Tibial artery (tissue), 4 donors: ENCODE data around the gene ERI3.

Experiments
- DNase-seq, 2 donors: peaks; one replicate each; pipeline ENCODE4 v3.0.0-alpha.2; 2019
- H3K27ac ChIP-seq, 2 donors: fragments of 200-600 bp; sonication (generic) in 1 of 2; 1 replicate in 1 of 2; 2 replicates in 1 of 2; pipeline ENCODE4 v1.5.1; 2018 to 2019; ENCODE audit warnings: mild to moderate bottlenecking in 1 of 2
- H3K27me3 ChIP-seq, 2 donors: fragments of 200-600 bp; sonication (generic) in 1 of 2; one replicate each; pipeline versions ENCODE4 v1.5.1 to v1.6.0; 2016 to 2019
- H3K36me3 ChIP-seq, 3 donors: fragments of 200-600 bp; sonication (generic) in 2 of 3; one replicate each; pipeline ENCODE4 v1.5.1; 2016 to 2019; ENCODE audit warnings: mild to moderate bottlenecking in 2 of 3
- H3K4me1 ChIP-seq, 4 donors: fragments of 200-600 bp; sonication (generic) in 2 of 4; 1 replicate in 3 of 4; 2 replicates in 1 of 4; pipeline ENCODE4 v1.5.1; 2016 to 2019
- H3K4me3 ChIP-seq, 2 donors: fragments of 200-600 bp; sonication (generic) in 1 of 2; 1 replicate in 1 of 2; 2 replicates in 1 of 2; pipeline ENCODE4 v1.5.1; 2018 to 2019; ENCODE audit warnings: mild to moderate bottlenecking in 2 of 2
- H3K9me3 ChIP-seq, 3 donors: fragments of 200-600 bp; sonication (generic) in 1 of 3; one replicate each; pipeline ENCODE4 v1.5.1; 2016 to 2019
- CTCF ChIP-seq, 2 experiments: fragments of 200-600 bp in 1 of 2; fragments of 450-650 bp in 1 of 2; IDR thresholded peaks; one replicate each; pipeline ENCODE4 v1.5.1; 2017 to 2019; ENCODE audit warnings: antibody characterized with exemption in 2 of 2, mild to moderate bottlenecking in 1 of 2, moderate library complexity in 1 of 2
- intact Hi-C: fragments of 100-400 bp; cut with DNase I; formaldehyde crosslinking; loops from one replicate; pipeline ENCODE4 v1.15.0; 2023; ENCODE audit warnings: low total_unique reads

Gene ERI3

GRCh38 chr1:44250068-44250781 is 104.8 kb downstream of the ERI3 start:
- H3K36me3 ChIP-seq, result peaks cover 3 to 53% (median 13%) of the 10 kb centered on the region in 3 donors
- intact Hi-C loops, result no loop called here
- no peak for DNase-seq
- TF ChIP-seq CTCF (IDR thresholded peaks at IDR 0.05), result no peak
- H3K4me1 ChIP-seq, result no peaks in the 10 kb centered on the region
- no peaks in the 10 kb centered on the region for H3K27me3 ChIP-seq
- no peak overlapping the region for H3K27ac ChIP-seq
- H3K4me3 ChIP-seq, result no peak overlapping the region
- no peaks in the 10 kb centered on the region for H3K9me3 ChIP-seq

GRCh38 chr1:44249543-44249942 is 105.5 kb downstream of the ERI3 start:
- H3K36me3 ChIP-seq, result peaks cover 3 to 59% (median 18%) of the 10 kb centered on the region in 3 donors
- no peaks in the 10 kb centered on the region for H3K9me3 ChIP-seq
- no peaks in the 10 kb centered on the region for H3K4me1 ChIP-seq
- DNase-seq, result no peak
- intact Hi-C loops, result loop anchor here (10.0 kb wide), 1 partner anchor 65 kb away; no protein-coding TSS in a partner anchor
- H3K4me3 ChIP-seq, result no peak overlapping the region
- no peak overlapping the region for H3K27ac ChIP-seq
- TF ChIP-seq CTCF (IDR thresholded peaks at IDR 0.05), result no peak
- no peaks in the 10 kb centered on the region for H3K27me3 ChIP-seq

GRCh38 chr1:44246806-44247205 is 108.3 kb downstream of the ERI3 start:
- H3K27me3 ChIP-seq, result no peaks in the 10 kb centered on the region
- H3K4me1 ChIP-seq, result peaks cover 0 to 10% (median 0%) of the 10 kb centered on the region in 4 donors
- H3K4me3 ChIP-seq, result no peak overlapping the region
- no peaks in the 10 kb centered on the region for H3K9me3 ChIP-seq
- TF ChIP-seq CTCF (IDR thresholded peaks at IDR 0.05), result no peak
- H3K36me3 ChIP-seq, result peaks cover 3 to 61% (median 22%) of the 10 kb centered on the region in 3 donors
- no peak for DNase-seq
- intact Hi-C loops, result loop anchor here (10.0 kb wide), 1 partner anchor 68 kb away; no protein-coding TSS in a partner anchor
- no peak overlapping the region for H3K27ac ChIP-seq

- peaks cover 3 to 43% (median 16%) of the 10 kb centered on the region in 3 donors for H3K36me3 ChIP-seq
- DNase-seq, result no peak
- no peak overlapping the region for H3K4me3 ChIP-seq
- no peaks in the 10 kb centered on the region for H3K27me3 ChIP-seq
- no peak overlapping the region for H3K27ac ChIP-seq
- intact Hi-C loops, result loop anchor here (10.0 kb wide), 1 partner anchor 70 kb away; no protein-coding TSS in a partner anchor
- TF ChIP-seq CTCF (IDR thresholded peaks at IDR 0.05), result no peak
- H3K9me3 ChIP-seq, result no peaks in the 10 kb centered on the region
- H3K4me1 ChIP-seq, result peaks cover 6 to 28% (median 16%) of the 10 kb centered on the region in 4 donors
Observed at GRCh38 chr1:44244986-44245385, 110.1 kb downstream of the ERI3 start.

GRCh38 chr1:44243782-44244495 is 111.1 kb downstream of the ERI3 start:
- intact Hi-C loops, result loop anchor here (10.0 kb wide), 1 partner anchor 71 kb away; no protein-coding TSS in a partner anchor
- H3K36me3 ChIP-seq, result peaks cover 3 to 39% (median 16%) of the 10 kb centered on the region in 3 donors
- DNase-seq, result no peak
- H3K27ac ChIP-seq, result no peak overlapping the region
- no peaks in the 10 kb centered on the region for H3K9me3 ChIP-seq
- peaks cover 6 to 38% (median 26%) of the 10 kb centered on the region in 4 donors for H3K4me1 ChIP-seq
- no peak for TF ChIP-seq CTCF (IDR thresholded peaks at IDR 0.05)
- H3K27me3 ChIP-seq, result no peaks in the 10 kb centered on the region
- no peak overlapping the region for H3K4me3 ChIP-seq
